ENCODE measurements around the gene INPP5B. TPM values are rescaled to one million over a fixed set of nuclear protein-coding genes. Genes with fewer than 3 reads are reported as not detected.
"Not testable (repeated sequence)": the region's sequence is repeated elsewhere in the genome, so short reads cannot be mapped to it uniquely, and the experiment has no call there.

Gene INPP5B
- total and polyA plus RNA-seq, 2 of the 13 experiments (the other 11 are each of a cell fraction or from before 2014, with no cell fraction given) = 9.0 to 9.8 TPM

GRCh38 chr1:37964106-37964505, 17.3 kb upstream of the INPP5B start:
- H2AFZ ChIP-seq (ENCODE audit: low read length); BruUV-seq (replicated peaks); in situ Hi-C loops (cut with HindIII; ENCODE audit: extremely low pct_ligation_motif_present, low pct_unique_long_range_greater_than_20kb); ATAC-seq; H3K4me1 ChIP-seq (ENCODE audit: insufficient read depth, low read length); H3K27ac ChIP-seq (ENCODE audit: extremely low read length, insufficient read depth, low read length); H4K20me1 ChIP-seq (ENCODE audit: insufficient read depth, low read length); H3K27me3 ChIP-seq (ENCODE audit: control insufficient read depth in 1 of 2, insufficient read depth in 2 of 2, low read length in 2 of 2); H3K9ac ChIP-seq (ENCODE audit: insufficient read depth, low read depth, low read length); FAIRE-seq; CTCF ChIA-PET (ENCODE audit: low intra/inter-chr PET ratio, low total read pairs); H3K79me2 ChIP-seq (ENCODE audit: insufficient read depth, low read length); H3K9me3 ChIP-seq (ENCODE audit: low read length); DNase-seq (ENCODE audit: low spot score); H3K4me2 ChIP-seq (ENCODE audit: low read depth, low read length); H3K4me3 ChIP-seq (replicated peaks in 1 of 3; ENCODE audit: insufficient read depth in 1 of 3, low read depth in 2 of 3, low read length in 3 of 3); intact Hi-C loops (cut with micrococcal nuclease; ENCODE audit: unreplicated experiment): not testable (repeated sequence)
- WGBS (ENCODE audit: low lambda C conversion rate) = 92% methylated on average over 12 of the region's 12 CpGs
- peaks cover 22 to 47% of the 10 kb centered on the region in 2 experiments for H3K36me3 ChIP-seq (replicated peaks in 1 of 2; ENCODE audit: control insufficient read depth in 1 of 2, insufficient read depth in 2 of 2, low read length in 2 of 2)
- POLR2A ChIA-PET = interaction anchor here (0.7 kb wide), 1 partner anchor 33 kb away, joined by 4 read pairs; no protein-coding TSS in a partner anchor

- no TSS peak for BruUV-seq (replicated peaks)
Measured at GRCh38 chr1:37958690-37959089, 11.8 kb upstream of the INPP5B start.

More at GRCh38 chr1:37958690-37959089, 11.8 kb upstream of the INPP5B start:
- Histone ChIP-seq H3K4me3 (replicated peaks in 1 of 3; ENCODE audit: insufficient read depth in 1 of 3, low read depth in 2 of 3, low read length in 3 of 3) (no peak overlapping the region), H3K27me3 (ENCODE audit: control insufficient read depth in 1 of 2, insufficient read depth in 2 of 2, low read length in 2 of 2) (no peaks in the 10 kb centered on the region), H3K9me3 (ENCODE audit: low read length) (no peaks in the 10 kb centered on the region), H3K27ac (ENCODE audit: extremely low read length, insufficient read depth, low read length) (no peak overlapping the region), H3K79me2 (ENCODE audit: insufficient read depth, low read length) (no peaks in the 10 kb centered on the region), H4K20me1 (ENCODE audit: insufficient read depth, low read length) (no peaks in the 10 kb centered on the region), H3K4me1 (ENCODE audit: insufficient read depth, low read length) (peaks cover 14% of the 10 kb centered on the region), H3K9ac (ENCODE audit: insufficient read depth, low read depth, low read length) (no peak overlapping the region), H2AFZ (ENCODE audit: low read length) (no peak overlapping the region), H3K4me2 (ENCODE audit: low read depth, low read length) (no peak overlapping the region), H3K36me3 (replicated peaks in 1 of 2; ENCODE audit: control insufficient read depth in 1 of 2, insufficient read depth in 2 of 2, low read length in 2 of 2) (peaks cover 13 to 39% of the 10 kb centered on the region in 2 experiments)
- DNase-seq (ENCODE audit: low spot score) (no peak), ATAC-seq (no peak), FAIRE-seq (no peak)
- WGBS (ENCODE audit: low lambda C conversion rate) = 100% methylated on average over 2 of the region's 2 CpGs
- intact Hi-C loops (cut with micrococcal nuclease; ENCODE audit: unreplicated experiment) (no loop called here), in situ Hi-C loops (cut with HindIII; ENCODE audit: extremely low pct_ligation_motif_present, low pct_unique_long_range_greater_than_20kb) (no loop called here)
- POLR2A ChIA-PET = no interaction called here
- CTCF ChIA-PET (ENCODE audit: low intra/inter-chr PET ratio, low total read pairs) = no interaction called here
- TF ChIP-seq POLR2AphosphoS5 (IDR thresholded peaks at IDR 0.05; ENCODE audit: low read depth, low read length) (no peak), PBX2 (CRISPR knock-in tag; IDR thresholded peaks at IDR 0.05) (no peak), KDM5B (CRISPR knock-in tag; IDR thresholded peaks at IDR 0.05; ENCODE audit: borderline replicate concordance) (no peak), ZFP1 (CRISPR knock-in tag; IDR thresholded peaks at IDR 0.05) (no peak), MEIS1 (CRISPR knock-in tag; IDR thresholded peaks at IDR 0.05; ENCODE audit: borderline replicate concordance) (no peak), NFRKB (IDR thresholded peaks at IDR 0.05) (no peak), ZNF792 (CRISPR knock-in tag; IDR thresholded peaks at IDR 0.05) (no peak), BCLAF1 (IDR thresholded peaks at IDR 0.05) (no peak), ZNF337 (CRISPR knock-in tag; IDR thresholded peaks at IDR 0.05; ENCODE audit: borderline replicate concordance, low read depth) (no peak), ZNF530 (CRISPR knock-in tag; IDR thresholded peaks at IDR 0.05; ENCODE audit: low read depth) (no peak), ZNF329 (CRISPR knock-in tag; IDR thresholded peaks at IDR 0.05; ENCODE audit: low read depth) (no peak)
